Stimulated activated CD8-positive, alpha-beta memory T cell treated with anti-CD3 and anti-CD28 coated beads, Interleukin-12 subunit alpha, Interleukin-12 subunit beta, amount 100 ng/mL, for 4 hours (primary cell): ENCODE results near the gene LRRC42.

Experiments
- DNase-seq: peaks from one replicate; pipeline ENCODE4 v3.0.0-alpha.2; 2020; ENCODE audit warnings: low read depth

LRRC42 gene

DNA sequence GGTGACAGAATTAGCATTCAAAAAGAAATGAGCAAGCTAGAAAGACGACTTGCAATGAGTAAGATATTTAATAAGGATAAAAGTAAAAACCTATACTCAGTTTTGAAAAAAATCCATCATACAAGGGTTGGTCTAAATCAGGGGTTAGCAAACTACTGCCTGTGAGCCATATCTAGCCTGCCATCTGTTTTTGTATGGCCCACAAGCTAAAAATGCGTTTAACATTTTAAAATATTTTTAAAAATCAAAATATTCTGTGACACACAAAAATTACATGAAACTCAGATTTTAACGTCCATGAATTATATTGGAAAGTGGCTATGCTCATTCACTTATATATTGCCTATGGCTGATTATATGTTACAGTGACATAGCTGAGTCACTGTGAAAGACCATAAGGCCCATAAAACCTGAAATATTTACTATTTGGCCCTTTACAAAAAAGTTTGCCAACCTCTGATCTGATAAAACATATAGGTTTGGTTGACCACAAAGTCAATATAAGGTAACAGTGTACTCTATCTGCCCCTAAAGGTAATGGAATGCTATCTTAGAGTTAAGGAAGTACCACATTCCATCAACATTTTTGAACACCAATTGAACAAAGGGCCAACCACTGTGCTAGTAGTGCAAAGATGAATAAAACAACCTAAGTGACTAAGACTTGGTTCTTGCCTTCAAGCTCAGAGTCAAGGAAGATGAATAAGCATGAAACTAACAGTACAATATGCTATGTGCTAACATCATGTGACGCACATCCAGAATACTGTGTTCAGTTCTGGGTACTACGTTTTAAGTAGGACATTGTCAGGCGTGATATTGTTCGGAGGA, 3.8 kb upstream of the LRRC42 start:
- DNase-seq = no peak

DNA sequence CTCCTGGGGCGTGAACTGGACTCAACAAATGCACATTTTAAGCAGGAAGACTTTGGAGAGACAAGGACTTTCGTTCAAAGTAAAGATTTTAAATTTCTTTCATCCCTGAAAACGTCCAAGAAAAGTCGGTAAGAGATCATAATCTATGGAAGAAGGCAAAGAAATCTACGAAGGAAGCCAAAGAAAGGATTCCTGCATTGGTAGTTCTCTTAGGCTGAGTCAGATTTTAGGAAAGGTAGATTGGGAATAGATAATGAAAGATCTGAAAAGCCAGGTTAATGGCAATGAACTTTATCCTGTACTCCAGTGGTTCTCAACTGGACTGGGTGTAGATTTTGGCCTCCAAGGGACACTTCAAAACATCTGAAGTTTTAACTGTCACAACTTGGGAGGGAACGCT, 3.1 kb upstream of the LRRC42 start:
- no peak for DNase-seq

DNA sequence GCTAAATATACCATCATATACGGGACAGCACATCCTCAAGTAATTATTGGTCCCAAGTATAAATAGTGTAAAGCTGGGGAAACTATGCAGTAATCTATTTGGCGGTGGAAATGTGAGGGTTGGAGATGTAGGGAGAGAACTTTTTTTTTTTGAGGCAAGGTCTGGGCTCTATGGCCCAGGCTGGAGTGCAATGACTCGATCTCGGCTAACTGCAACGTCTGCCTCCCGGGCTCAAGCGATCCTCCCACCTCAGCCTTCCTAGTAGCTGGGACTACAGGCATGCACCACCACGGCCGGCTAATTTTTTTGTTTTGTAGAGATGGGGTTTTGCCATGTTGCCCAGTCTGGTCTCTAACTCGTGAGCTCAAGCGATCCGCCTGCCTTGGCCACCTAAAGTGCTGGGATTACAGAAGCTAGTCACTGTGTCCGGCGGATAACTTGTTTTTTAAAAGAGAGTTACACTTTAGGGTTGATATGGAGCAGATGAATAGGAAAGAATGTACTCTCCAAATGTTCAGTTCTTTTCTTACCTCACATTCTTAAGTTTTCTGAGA, 2.6 kb upstream of the LRRC42 start:
- no peak for DNase-seq

DNA sequence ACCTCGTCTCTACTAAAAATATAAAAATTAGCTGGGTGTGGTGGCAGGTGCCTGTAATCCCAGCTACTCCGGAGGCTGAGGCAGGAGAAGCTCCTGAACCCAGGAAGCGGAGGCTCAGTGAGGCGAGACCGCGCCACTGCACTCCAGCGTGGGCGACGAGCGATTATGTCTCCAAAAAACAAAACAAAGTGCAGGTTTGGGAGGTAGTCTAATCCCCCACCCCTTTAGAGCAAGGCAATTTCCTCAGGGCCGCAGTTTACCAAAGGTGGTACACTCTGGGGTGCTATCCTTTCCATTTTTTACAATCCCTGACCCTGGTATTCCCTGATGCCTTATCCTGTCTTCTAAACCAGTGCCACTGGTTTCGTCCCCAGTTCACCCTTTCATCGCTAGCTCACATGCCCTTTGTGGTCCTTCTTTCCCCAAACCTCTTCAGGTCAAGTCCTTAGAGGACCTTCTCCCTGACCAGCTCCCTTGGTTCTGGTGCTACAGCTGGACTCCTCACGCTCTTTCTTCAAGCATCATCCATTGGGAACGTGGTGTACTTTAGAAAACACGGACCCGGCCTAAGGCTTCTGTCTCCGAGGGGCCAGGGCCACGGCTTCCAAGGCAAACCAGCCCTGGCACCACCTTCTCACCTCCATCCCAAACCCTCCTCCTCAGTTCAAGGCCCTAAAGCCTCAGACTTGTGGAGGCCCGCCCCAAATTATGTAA, 1.5 kb upstream of the LRRC42 start:
- DNase-seq = no peak

DNA sequence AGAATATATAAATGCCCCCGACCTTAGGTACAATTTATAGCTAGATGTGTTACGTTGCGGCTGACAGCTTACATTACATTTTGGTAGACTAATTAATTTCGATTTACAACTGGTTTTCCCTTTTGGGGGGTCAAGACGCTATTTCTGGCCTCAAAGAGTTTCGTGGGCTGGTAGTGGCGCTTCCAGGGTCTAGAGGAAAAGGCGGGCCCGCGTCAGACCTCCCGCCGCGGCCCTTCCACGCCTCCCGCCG, 1.0 kb upstream of the LRRC42 start:
- no peak for DNase-seq

DNA sequence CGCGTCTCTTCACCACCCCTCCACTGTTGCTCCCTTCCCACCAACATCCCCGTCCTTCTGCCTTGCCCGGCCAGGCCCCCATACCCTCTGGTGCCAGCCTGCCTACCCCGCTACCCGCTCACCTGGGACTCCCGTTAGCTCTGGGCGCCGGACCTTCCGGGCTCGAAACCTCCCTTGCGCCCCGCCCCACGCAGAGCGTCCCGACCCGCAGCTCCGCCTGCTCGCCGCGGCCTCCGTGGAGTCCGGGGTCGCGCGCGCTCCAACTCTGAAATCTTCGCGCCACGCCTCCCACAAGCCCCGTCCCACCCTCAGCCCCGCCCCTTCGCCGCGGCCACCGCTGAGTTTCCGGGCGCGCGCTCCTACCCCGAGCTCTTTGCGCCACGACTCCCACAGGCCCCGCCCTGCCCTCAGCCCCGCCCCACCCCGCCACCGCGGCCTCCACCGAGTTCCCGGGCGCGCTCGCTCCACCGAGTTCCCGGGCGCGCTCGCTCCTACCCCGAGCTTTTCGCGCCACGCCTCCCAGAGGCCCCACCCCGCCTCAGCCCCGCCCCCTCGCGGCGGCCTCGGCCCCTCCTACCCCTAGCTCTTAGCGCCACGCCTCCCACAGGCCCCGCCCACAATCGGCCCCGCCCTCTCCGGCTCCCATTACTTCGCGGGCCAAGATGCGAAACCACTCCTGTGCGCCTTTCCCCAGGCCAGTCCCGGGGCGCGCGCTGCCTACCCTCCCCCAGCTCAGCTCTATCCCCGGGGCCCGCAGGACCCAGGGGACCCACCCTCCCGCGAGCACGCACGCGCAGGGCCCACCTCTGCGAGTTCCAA, 508 bp upstream of the LRRC42 start, which contains the start of gene IFT25:
TSS of gene IFT25 (minus strand) at position 267 of the 819 bp plus-strand sequence. CDS start 5,617 bp downstream, outside the sequence.
- peak; percentile 98 for DNase-seq

DNA sequence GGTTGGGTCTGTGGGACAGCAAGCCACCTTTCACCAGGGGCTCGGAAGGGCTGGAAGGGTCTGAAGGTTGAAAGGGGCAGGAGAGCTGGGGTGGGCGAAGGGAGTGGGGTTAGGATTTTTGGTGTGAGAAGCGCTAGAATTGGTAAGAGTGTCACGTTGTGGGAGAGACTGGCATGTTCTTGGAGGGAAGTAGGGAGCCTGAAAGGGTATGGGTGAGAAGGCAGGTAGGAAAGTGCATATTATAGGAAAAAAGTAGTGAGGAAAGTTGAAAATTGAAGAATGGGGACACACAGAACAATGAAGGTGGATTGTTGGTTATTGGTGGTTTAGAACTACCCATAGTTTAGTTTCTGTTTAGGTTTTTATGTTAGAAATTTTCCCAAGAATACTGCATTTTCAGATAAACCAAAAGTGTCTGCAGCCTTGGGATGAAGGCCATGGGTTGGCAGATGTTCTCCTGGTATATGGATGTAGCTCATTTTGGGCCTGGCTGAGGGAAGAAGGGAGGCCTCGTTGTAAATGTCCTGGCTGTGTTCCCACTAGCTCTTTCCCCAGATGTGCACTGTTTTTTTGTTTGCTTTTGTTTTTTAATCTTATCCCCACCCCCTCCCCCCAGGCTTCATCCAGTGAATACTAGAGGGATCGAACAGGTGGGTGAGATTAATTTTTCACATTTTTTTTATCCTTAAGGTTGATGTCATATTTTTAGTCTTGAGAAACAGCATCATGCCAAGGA, 1.2 kb downstream of the LRRC42 start:
- no peak for DNase-seq

DNA sequence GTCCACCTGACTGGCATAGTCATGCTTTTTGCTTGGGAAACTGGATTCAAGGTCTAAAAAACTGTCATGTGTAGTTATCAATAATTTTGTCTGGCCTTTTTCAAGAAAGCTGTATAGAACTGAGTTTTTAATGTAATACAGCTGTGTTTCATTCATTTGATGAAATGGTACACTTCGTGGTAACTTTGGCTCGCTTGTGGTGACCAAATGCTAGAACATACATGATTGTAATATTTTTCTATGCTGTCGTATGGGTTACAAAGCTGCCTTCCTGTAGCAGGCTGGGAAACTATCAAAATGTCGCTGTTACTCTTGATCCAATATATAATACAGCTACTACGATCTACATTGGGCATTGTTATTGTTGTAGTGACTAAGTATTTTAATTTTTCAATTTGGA, 2.1 kb downstream of the LRRC42 start:
- DNase-seq = no peak

DNA sequence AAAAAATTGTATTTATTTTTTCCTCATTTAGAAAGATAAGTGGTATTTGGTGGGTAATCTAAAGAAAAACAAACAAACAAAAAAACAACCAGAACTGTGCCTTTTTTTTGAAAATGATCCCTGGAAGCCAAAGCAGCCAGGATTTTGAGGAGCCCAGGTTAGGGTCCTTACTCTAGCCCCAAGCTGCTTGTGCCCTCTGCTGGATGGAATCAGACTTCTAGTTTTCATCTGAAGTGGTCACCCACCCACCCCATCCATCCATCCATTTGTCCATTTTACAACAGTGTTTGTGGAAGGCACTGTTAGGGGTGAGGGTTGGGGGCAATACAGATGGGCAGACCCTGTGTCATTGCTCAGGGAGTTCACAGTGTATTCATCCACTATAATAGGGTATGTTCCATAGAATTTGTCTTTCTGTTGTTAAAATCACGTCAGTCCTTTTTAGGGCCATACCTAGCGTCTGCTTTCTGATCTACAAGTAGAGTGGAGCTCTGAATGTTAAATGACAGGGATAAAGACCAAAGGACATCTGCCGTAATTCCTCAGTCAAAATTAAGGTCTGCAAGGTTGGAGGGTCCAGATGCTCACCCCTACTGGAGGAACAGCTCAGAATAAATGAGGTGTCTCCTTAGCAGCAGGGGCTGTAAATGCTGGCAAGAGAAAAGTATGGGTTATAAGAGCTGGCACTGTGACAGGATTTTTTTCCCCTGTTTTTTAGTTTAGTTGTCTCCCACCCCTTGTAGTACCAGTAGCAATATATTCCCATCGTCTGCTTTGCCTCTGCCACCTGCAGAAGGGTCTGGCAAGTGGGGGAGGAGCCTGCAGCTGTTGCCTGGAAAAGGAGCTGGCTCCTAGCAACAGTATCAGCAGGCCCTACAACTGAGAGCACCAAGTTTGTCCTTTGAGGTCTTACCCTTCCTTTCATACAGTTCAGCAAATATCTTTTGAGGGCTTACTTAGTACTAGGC, 3.2 kb downstream of the LRRC42 start:
- DNase-seq = no peak

DNA sequence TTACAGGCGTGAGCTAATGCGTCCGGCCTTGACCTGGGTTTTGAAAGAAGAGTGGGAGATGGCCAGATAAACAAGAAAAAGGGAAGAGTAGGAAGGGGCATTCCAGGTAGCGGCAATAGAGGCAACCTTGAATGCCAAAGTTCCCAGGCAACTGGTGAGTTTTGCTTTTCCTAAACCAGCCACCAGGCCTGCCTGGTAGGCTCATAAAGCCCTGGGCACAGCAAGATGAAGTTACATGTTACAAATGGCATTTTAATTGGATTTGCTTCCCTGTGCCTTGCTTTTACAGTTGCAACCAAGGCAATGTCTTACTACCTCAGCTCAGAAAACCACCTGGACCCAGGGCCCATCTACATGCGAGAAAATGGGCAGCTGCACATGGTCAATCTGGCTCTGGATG, 5.5 kb downstream of the LRRC42 start:
- no peak for DNase-seq

DNA sequence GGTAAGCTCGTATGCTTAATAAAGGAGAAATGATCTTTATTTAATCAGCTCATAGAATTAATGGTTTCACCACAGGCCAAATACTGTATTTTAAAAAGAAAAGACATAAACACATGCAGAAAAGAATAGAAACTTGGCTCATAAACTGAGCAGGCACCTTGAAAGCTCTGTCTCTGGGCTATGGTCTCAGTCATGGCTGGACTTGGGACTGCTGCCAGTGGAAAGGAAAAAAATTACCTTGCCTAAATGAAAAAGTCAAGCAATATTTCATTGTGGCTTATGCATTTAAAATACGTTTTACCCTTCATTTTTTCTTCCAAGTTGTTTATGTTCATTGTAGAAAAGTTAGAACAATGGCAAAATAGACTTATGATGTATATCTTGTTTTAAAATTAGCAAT, 8.0 kb downstream of the LRRC42 start:
- DNase-seq = no peak

DNA sequence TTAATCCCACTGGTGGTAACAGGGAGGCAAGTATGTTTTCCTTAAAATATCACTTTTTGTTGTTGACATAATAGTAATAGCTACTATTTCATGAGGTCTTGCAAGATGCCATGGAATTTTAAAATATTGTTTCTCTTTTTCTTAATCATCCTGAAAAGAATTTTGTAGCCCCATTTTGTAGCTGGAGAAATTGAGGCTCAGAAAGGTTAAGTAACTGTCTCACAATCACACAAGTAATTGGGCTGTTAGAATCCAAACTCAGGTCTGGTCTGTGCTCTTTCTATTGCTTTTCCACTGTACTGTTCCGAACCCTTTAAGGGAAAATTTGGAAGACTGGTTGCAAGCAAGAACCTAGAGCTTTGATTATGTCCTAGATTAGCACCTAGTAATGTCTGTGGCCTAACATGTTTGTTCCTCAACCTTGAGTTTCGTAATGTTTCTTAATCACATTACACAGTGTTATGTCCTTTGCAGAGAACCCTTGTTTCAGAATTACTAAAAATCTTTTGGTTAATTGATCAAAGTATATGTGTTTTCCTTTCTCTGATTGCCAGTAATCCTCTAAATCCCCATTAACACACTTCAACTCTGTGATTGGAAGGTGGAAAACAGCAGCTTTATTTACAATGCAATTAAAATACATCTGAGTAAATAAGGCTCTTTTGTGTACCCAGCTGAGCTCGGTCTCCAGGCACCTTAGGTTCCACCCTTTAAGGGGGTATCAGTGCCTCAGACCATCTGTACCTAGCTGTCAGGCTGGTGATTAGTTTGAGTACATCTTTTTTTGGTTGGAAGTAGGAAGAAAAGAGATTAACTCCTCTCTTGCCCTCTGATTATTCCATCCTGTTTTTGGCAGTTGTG, 10.4 kb downstream of the LRRC42 start:
- no peak for DNase-seq

DNA sequence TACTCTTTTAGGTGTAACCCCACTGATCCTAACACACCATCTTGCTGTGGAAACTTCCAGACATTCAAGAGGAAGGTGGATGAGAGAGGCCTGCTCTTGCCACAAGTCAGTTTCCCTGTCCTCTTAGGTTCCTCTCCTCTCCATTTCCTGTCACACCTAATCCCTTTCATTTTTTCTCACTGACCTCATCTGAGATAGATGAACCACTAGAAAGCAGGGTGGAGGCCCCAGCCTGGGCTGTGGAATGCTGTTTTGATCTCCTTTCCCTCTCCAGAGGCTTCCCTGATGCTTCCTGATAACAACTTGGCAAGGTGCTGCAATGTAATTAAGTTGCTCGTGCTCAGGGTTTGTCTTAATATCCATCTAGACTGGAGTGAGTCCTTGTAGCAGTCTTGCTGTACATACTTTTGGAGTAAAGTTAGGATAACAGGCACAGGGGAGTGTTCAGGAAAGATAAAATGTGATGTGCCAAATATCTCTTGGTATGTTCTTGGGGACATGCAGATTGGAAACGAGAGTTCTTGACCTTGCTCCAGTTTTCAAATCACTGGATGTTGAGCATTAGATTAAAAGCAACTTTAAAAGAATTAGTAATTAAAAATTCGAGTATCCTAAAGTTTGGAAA, 11.2 kb downstream of the LRRC42 start:
- no peak for DNase-seq

DNA sequence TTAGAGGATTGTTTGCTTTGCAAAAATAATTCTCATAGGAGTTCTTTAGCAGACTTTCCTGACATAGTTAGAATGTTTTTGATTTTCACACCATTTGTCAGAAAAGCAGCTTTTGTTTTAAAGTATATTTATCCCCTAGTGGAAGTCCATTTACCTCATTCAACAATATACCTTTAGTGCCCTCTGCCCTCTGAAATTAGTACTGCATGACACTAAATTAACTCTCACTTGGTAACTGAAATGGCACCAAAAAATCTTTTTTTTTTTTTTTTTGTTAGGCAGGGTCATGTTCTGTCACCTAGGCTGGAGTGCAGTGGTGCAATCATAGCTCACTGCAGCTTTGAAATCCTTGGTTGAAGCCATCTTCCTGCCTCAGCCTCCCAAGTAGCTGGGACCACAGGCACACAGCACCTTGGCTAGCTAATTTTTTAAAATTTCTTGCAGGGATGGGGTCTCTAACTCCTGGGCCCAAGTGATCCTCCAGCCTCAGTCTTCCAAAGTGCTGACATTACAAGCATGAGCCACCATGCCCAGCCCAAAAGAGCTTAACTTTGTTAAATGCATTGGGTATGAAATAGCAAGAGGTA, 13.6 kb downstream of the LRRC42 start:
- DNase-seq = no peak

DNA sequence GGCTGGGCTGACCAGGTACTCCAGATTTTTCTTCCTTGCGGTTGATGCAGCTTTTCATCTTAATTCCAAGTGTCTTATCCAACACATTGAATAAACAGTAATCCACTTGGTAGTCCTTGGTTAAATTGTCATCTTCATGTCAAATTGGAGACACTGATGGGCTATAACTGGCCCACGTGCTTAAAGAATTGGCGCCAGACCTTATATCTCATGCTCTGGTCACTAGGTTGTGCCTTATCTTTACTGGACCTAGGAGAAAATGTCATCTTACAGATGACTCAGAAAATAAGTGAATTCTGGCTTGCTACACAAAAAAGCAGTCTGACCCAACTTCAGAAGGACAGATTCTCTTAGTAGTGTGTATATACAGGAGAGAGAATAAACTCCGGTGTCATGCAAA, 16.2 kb downstream of the LRRC42 start:
- DNase-seq = no peak

DNA sequence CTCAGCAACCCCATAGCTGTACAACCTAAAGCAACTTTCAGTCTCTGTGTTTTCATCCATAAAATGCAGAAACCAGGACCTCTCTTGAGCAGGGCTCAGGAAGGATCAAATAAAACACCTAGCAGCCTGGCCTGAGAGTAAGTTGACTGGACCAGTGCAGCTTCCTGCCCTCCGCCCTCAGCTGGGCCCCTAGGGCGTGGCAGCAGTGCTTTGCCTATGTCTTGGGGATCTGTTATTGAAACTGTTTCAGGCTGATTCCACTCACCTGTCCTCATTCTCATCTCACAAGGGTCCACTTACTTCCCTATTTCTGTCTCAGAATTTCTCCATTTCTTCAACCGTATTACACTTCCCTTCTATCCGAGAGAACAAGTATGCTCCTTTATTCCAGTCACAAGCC, 17.3 kb downstream of the LRRC42 start:
- no peak for DNase-seq

DNA sequence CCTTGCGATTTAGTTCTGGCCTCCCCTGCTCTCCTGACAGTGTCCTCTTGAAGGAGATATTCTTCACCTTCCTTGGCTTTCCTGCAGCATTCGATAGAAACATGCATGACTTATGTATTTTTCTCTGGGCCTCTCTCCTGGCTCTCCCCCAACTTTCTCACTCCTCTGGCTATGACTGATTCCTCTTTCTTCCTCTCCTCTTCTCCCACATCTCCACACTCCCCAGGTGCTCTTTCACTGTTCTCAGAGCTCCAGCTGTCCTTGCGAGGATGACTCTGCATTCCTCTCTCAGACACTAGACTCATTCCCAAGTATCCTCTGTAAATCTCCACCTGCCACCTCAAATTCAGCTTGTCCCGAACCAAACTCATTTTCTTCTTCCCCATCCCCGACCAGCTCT, 18.0 kb downstream of the LRRC42 start:
- no peak for DNase-seq

DNA sequence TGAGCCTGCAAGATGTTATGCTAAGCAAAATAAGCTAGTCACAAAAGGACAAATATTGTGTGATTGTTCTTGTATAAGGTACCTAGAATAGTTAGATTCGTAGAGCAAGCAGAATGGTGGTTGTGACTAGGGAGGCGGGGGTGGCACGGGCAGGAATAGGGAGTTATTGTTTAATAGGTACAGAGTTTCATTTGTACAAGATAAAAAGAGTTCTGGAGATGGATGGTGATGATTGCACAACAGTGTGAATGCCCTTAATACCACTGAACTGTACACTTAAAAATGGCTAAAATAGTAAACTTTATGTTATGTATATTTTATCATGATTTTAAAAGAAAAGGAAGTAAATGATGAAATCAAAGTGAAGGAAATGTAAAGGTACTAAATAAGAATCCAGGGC, 20.6 kb downstream of the LRRC42 start:
- DNase-seq = no peak
